GM12892 (cell line): ENCODE results near the gene AMZ1.

Experiments
- POLR2A ChIP-seq: IDR thresholded peaks from 2 replicates; pipeline ENCODE4 v1.6.1; 2011; ENCODE audit warnings: low read depth, low read length, control low read depth
- POLR2AphosphoS5 ChIP-seq: IDR thresholded peaks from 2 replicates; pipeline ENCODE4 v1.6.1; 2011; ENCODE audit warnings: low read depth, low read length, control low read depth

GRCh38 chr7:2644220-2644561 is 43.8 kb upstream of the AMZ1 start:
- TF ChIP-seq POLR2A, result no peak
- TF ChIP-seq POLR2AphosphoS5, result no peak
